ENCODE data around the gene DNAH3. TPM values are rescaled to one million over a fixed set of nuclear protein-coding genes. Genes with fewer than 3 reads are reported as not detected.

The DNAH3 gene
- total RNA-seq, 1 experiment from 2014 or later: 0.24 TPM

GRCh38 chr16:21167929-21168602 is 17.4 kb upstream of the DNAH3 start:
- Histone ChIP-seq H3K79me1 (ENCODE audit: insufficient read depth, low read depth, low read length, poor library complexity, severe bottlenecking) (no peaks in the 10 kb centered on the region), H4K8ac (replicated peaks; ENCODE audit: insufficient read length, low read depth, low read length) (no peak overlapping the region), H3K23ac (ENCODE audit: insufficient read length, low read depth, low read length) (no peak overlapping the region), H3K79me2 (ENCODE audit: insufficient read depth, low read length) (no peaks in the 10 kb centered on the region), H4K91ac (ENCODE audit: insufficient read length, low read depth, low read length) (no peak overlapping the region), H3K4ac (ENCODE audit: low read depth, low read length) (no peak overlapping the region), H4K20me1 (ENCODE audit: control insufficient read depth, insufficient read depth, insufficient read length) (no peaks in the 10 kb centered on the region), H2BK12ac (ENCODE audit: insufficient read length, low read depth, low read length) (no peak overlapping the region), H2BK120ac (ENCODE audit: low read depth, low read length, poor library complexity, severe bottlenecking) (no peak overlapping the region), H3T11ph (ENCODE audit: low read length) (no peak overlapping the region), H3K4me1 (ENCODE audit: insufficient read depth, low read length) (no peaks in the 10 kb centered on the region), H3K56ac (ENCODE audit: insufficient read length, low read depth, low read length) (no peak overlapping the region), H2BK5ac (ENCODE audit: insufficient read length, low read length) (no peak overlapping the region), H2BK20ac (ENCODE audit: low read depth, low read length, poor library complexity, severe bottlenecking) (no peak overlapping the region), H3K9ac (ENCODE audit: extremely low read depth, insufficient read length, low read length) (no peak overlapping the region), H2AK5ac (ENCODE audit: insufficient read length, low read length) (no peak overlapping the region), H3K27me3 (ENCODE audit: insufficient read depth, low read length) (no peaks in the 10 kb centered on the region), H3K18ac (ENCODE audit: insufficient read length, low read depth, low read length) (no peak overlapping the region), H3K27ac (ENCODE audit: insufficient read length, low read depth, low read length) (no peak overlapping the region), H3K9me3 (ENCODE audit: control insufficient read depth, low read depth, low read length) (no peaks in the 10 kb centered on the region), H2AFZ (ENCODE audit: low read length) (no peak overlapping the region), H3K14ac (ENCODE audit: insufficient read depth, low read length) (no peak overlapping the region), H3K23me2 (ENCODE audit: insufficient read length, low read depth, low read length, poor library complexity, severe bottlenecking) (no peaks in the 10 kb centered on the region), H2BK15ac (ENCODE audit: low read depth, low read length) (no peak overlapping the region), H3K4me2 (ENCODE audit: insufficient read depth, insufficient read length, low read length) (no peak overlapping the region), H4K5ac (ENCODE audit: insufficient read length, low read depth, low read length) (no peak overlapping the region)
- Mint-ChIP-seq H3K4me3 (no peak overlapping the region), H3K27me3 (ENCODE audit: low read depth) (no peaks in the 10 kb centered on the region), H3K27ac (no peak overlapping the region), H3K9me3 (no peaks in the 10 kb centered on the region), H3K4me1 (peaks cover 0 to 3% of the 10 kb centered on the region in 2 experiments; a peak in 2 of 4 replicates), H3K36me3 (ENCODE audit: insufficient read depth in 1 of 3, low read depth in 3 of 3) (peaks cover 22 to 70% (median 60%) of the 10 kb centered on the region in 3 experiments; a peak in 6 of 7 replicates)
- TF ChIP-seq CTCF (conservative IDR thresholded peaks at IDR 0.05): no peak
- no peak for DNase-seq
- WGBS (ENCODE audit: extremely low coverage, insufficient read length, low lambda C conversion rate): no CpG with 5 or more reads among the region's 12 CpGs

All from H9 (cell line).